GM12878 (cell line): ENCODE data around the gene PHRF1. TPM values are rescaled to one million over a fixed set of nuclear protein-coding genes. Genes with fewer than 3 reads are reported as not detected.

Source experiments
- ATAC-seq: fragments of 200-7000 bp; cut with Tn5 transposase; 3 replicates; pipeline ENCODE4 v1.9.1; 2020; ENCODE audit warnings: mild to moderate bottlenecking, moderate library complexity
- BruUV-seq: library from RNA; stranded (reverse); fragments of 400-500 nt; replicated peaks from 2 replicates; lab custom pipeline; 2021; lab: Mats Ljungman, UMichigan
- CTCF ChIA-PET: fragments of 300-600 bp; sonication (Branson Sonifier 250); formaldehyde crosslinking; extraction: SDS; loops from one replicate; lab custom pipeline; 2021; ENCODE audit warnings: inconsistent platforms; lab: Yijun Ruan, JAX
- POLR2A ChIA-PET: fragments of 350-600 bp; formaldehyde crosslinking; extraction: SDS; loops from one replicate; lab custom pipeline; 2021; ENCODE audit warnings: inconsistent platforms; lab: Charles Lee
- RAD21 ChIA-PET: fragments of 300-600 bp; sonication (Branson Sonifier 250); formaldehyde crosslinking; loops from one replicate; lab custom pipeline; 2023; ENCODE audit warnings: antibody characterized with exemption; ENCODE audit not compliant: unreplicated experiment; lab: Charles Lee
- SMC1A ChIA-PET: fragments of 300-600 bp; sonication (Branson Sonifier 250); formaldehyde crosslinking; loops from one replicate; lab custom pipeline; 2023; ENCODE audit not compliant: unreplicated experiment, uncharacterized antibody; lab: Charles Lee
- DNase-seq: peaks from one replicate; pipeline ENCODE4 v3.0.0-alpha.2; 2011; ENCODE audit warnings: low read depth, low spot score
- FAIRE-seq: peaks from 3 replicates; lab custom pipeline; 2011; peaks lifted over from hg19 to GRCh38; lab: Jason Lieb, UNC
- H2AFZ ChIP-seq: 2 replicates; pipeline ENCODE4 v1.6.0; 2011; ENCODE audit warnings: low read depth, low read length, control low read depth; ENCODE audit not compliant: control insufficient read depth
- H3K27ac ChIP-seq: 2 replicates; pipeline ENCODE4 v1.5.1; 2011; ENCODE audit warnings: control low read depth; ENCODE audit not compliant: control insufficient read depth, insufficient read depth
- H3K27me3 ChIP-seq, 2 experiments: replicated peaks in 1 of 2; 2 replicates each; pipeline versions ENCODE4 v1.6.0 to v1.6.1; 2011; ENCODE audit warnings: low read length in 1 of 2; ENCODE audit not compliant: control insufficient read depth in 2 of 2, insufficient read depth in 2 of 2
- H3K36me3 ChIP-seq, 2 experiments: 2 replicates each; pipeline ENCODE4 v1.5.1; 2011; ENCODE audit warnings: low read length in 1 of 2; ENCODE audit not compliant: control insufficient read depth in 2 of 2, insufficient read depth in 2 of 2
- H3K4me1 ChIP-seq: 2 replicates; pipeline ENCODE4 v1.6.1; 2011; ENCODE audit warnings: mild to moderate bottlenecking, low read length, moderate library complexity, mixed read lengths; ENCODE audit not compliant: control insufficient read depth, insufficient read depth
- H3K4me2 ChIP-seq: 2 replicates; pipeline ENCODE4 v1.6.0; 2011; ENCODE audit warnings: control low read depth; ENCODE audit not compliant: control insufficient read depth, insufficient read depth
- H3K4me3 ChIP-seq: fragments of 200-600 bp; sonication (generic); 2 replicates; pipeline ENCODE4 v1.5.1; 2016
- H3K79me2 ChIP-seq: 2 replicates; pipeline ENCODE4 v1.6.0; 2011; ENCODE audit warnings: low read length; ENCODE audit not compliant: control insufficient read depth, insufficient read depth
- H3K9ac ChIP-seq: 2 replicates; pipeline ENCODE4 v1.8.0; 2011; ENCODE audit warnings: low read length, control low read depth, mixed read lengths; ENCODE audit not compliant: control insufficient read depth, insufficient read depth
- H3K9me3 ChIP-seq: replicated peaks from 3 replicates; pipeline ENCODE4 v1.5.1; 2011; ENCODE audit warnings: mild to moderate bottlenecking, low read length; ENCODE audit not compliant: control insufficient read depth, insufficient read depth
- H4K20me1 ChIP-seq: 2 replicates; pipeline ENCODE4 v1.6.0; 2011; ENCODE audit not compliant: control insufficient read depth, insufficient read depth
- BRCA1 ChIP-seq: IDR thresholded peaks from 2 replicates; pipeline ENCODE4 v1.6.1; 2011; ENCODE audit warnings: low read depth, low read length, improper control_type of control experiment
- CBX3 ChIP-seq: fragments of 200-600 bp; sonication (generic); IDR thresholded peaks from 2 replicates; pipeline ENCODE4 v1.6.1; 2016; ENCODE audit warnings: low read depth, borderline replicate concordance
- HDGF ChIP-seq: fragments of 450-650 bp; IDR thresholded peaks from 2 replicates; pipeline ENCODE4 v1.6.1; 2016; ENCODE audit warnings: antibody characterized with exemption
- JUNB ChIP-seq: IDR thresholded peaks from 2 replicates; pipeline ENCODE4 v1.6.1; 2016; ENCODE audit warnings: antibody characterized with exemption, mild to moderate bottlenecking
- NBN ChIP-seq: fragments of 450-650 bp; IDR thresholded peaks from 2 replicates; pipeline ENCODE4 v1.6.1; 2016
- NFIC ChIP-seq: IDR thresholded peaks from 2 replicates; pipeline ENCODE4 v1.6.1; 2012; ENCODE audit warnings: low read depth, mild to moderate bottlenecking, inconsistent platforms, low read length, moderate library complexity
- NFXL1 ChIP-seq: fragments of 450-650 bp; IDR thresholded peaks from 2 replicates; pipeline ENCODE4 v1.6.1; 2017; ENCODE audit warnings: antibody characterized with exemption, mild to moderate bottlenecking, borderline replicate concordance
- POLR2A ChIP-seq: IDR thresholded peaks from 2 replicates; pipeline ENCODE4 v1.6.1; 2011; ENCODE audit warnings: low read depth, mild to moderate bottlenecking, low read length
- POLR2AphosphoS5 ChIP-seq: IDR thresholded peaks from 2 replicates; pipeline ENCODE4 v1.6.1; 2011; ENCODE audit warnings: mild to moderate bottlenecking, low read length, inconsistent platforms
- POU2F2 ChIP-seq: IDR thresholded peaks from 3 replicates; pipeline ENCODE4 v1.6.1; 2011; ENCODE audit warnings: low read depth, mild to moderate bottlenecking, low read length, borderline replicate concordance
- YY1 ChIP-seq: IDR thresholded peaks from 2 replicates; pipeline ENCODE4 v1.6.1; 2011; ENCODE audit warnings: low read depth, mild to moderate bottlenecking, low read length
- WGBS: methylation state at CpG from one replicate; pipeline ENCODE4 v1.1.6; 2016; ENCODE audit warnings: low lambda C conversion rate; ENCODE audit not compliant: insufficient replicate concordance, insufficient coverage; ENCODE audit errors: missing lambda C conversion rate; 5-methylcytosine and 5-hydroxymethylcytosine counted together
- in situ Hi-C: fragments of 300-500 bp; cut with MboI; formaldehyde crosslinking; loops from 9 replicates; pipeline ENCODE4 v1.14.3; 2018; ENCODE audit warnings: mixed read lengths
- intact Hi-C: fragments of 100-400 bp; cut with micrococcal nuclease; formaldehyde crosslinking; loops from one replicate; pipeline ENCODE4 v1.14.2; 2022; ENCODE audit not compliant: unreplicated experiment
- polyA plus RNA-seq, 11 experiments: library from polyadenylated mRNA; depleted of rRNA in 4 of 11; unstranded in 6 of 11; stranded (reverse) in 5 of 11; fragments of >200 nt; fragmentation: Nextera tagmentation in 4 of 11; fragmentation: Illumina TruSeq in 1 of 11; extraction: Ambion mirVana in 4 of 11; extraction: Trizol in 1 of 11; gene quantifications; 1 replicate in 1 of 11; 2 replicates in 10 of 11; pipeline versions ENCODE4 v1.2.1 to v1.2.3, GENCODE V29; 2011 to 2016; ENCODE audit warnings: inconsistent platforms in 2 of 11, missing spikeins in 2 of 11, low read depth in 1 of 11
- total RNA-seq, 4 experiments: library from RNA; depleted of rRNA in 3 of 4; stranded (reverse); fragments of >200 nt in 3 of 4; fragmentation: Illumina TruSeq in 1 of 4; extraction: Trizol in 1 of 4; gene quantifications; 2 replicates each; pipeline versions ENCODE4 v1.2.1 to v1.2.3, GENCODE V29; 2013 to 2021
- TF ChIP-seq, protein P1 (sequence below), 3 experiments: IDR thresholded peaks in 2 of 3; conservative IDR thresholded peaks in 1 of 3; 2 replicates each; pipeline ENCODE4 v1.5.1; 2011; ENCODE audit warnings: low read depth in 3 of 3, low read length in 3 of 3, mild to moderate bottlenecking in 3 of 3, control low read depth in 2 of 3, moderate library complexity in 2 of 3, inconsistent platforms in 1 of 3, mixed read lengths in 1 of 3; ENCODE audit not compliant: control insufficient read depth in 2 of 3, insufficient read depth in 1 of 3; ENCODE audit errors: extremely low read depth in 1 of 3

Gene PHRF1
- total and polyA plus RNA-seq, 10 of the 15 experiments (the other 5 are each of a cell fraction or from before 2014, with no cell fraction given): 0.13 to 43.5 (median 15.1) TPM

DNA sequence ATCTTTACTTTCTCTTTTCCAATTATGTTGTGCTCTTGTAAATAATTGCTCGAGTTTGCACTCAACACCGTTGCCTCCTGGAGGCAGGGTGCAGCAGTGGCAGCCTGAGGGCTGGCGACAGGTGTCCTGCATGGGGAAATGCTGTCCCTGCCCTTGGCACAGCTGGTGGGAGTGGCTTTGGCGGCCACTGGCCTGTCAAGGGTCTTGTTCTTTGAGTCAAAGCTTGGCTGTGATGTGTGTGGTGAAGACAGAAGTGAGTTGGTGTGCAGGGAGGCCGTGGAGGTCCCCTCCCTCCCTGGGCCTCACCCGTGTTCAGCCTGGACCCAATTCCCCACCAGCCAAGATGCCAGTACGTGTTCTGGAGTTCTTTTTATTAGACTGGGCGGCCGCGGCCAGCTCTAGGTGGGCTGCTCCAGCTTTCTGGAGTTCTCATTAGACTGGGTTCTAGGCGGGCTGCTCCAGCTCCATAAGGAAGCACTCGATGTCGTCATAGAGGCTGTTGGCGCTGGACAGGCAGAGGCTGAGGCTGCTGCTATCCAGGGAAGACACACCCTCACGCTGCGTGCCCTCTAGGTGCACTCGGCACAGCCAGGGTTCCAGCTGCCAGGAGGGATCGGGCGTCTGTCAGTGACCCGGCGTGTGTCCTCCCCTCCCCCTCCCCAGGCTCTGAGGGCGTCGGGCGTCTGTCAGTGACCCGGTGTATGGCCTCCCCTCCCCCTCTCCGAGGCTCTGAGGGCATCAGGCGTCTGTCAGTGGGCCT is 36.1 kb downstream of the PHRF1 start:
- POLR2A ChIA-PET: interaction anchor here (0.5 kb wide), 1 partner anchor 106 kb away, joined by 4 read pairs; no protein-coding TSS in a partner anchor
- H3K4me1 ChIP-seq: peaks cover 14% of the 10 kb centered on the region
- no peak overlapping the region for H3K4me3 ChIP-seq
- peaks cover 26% of the 10 kb centered on the region for H3K79me2 ChIP-seq
- no peak overlapping the region for H3K27ac ChIP-seq
- H2AFZ ChIP-seq: no peak overlapping the region
- TF ChIP-seq JUNB (no peak), POU2F2 (peak; percentile 38; the same call in 1 of the 3 replicates), CBX3 (no peak), POLR2AphosphoS5 (peak; percentile 76), YY1 (0 out of 2 replicates have a peak, but pooled peaks have one; percentile 5), BRCA1 (no peak), NFIC (no peak), NFXL1 (no peak), NBN (no peak), POLR2A (peak; percentile 85), HDGF (no peak)
- TF ChIP-seq, protein P1, sequence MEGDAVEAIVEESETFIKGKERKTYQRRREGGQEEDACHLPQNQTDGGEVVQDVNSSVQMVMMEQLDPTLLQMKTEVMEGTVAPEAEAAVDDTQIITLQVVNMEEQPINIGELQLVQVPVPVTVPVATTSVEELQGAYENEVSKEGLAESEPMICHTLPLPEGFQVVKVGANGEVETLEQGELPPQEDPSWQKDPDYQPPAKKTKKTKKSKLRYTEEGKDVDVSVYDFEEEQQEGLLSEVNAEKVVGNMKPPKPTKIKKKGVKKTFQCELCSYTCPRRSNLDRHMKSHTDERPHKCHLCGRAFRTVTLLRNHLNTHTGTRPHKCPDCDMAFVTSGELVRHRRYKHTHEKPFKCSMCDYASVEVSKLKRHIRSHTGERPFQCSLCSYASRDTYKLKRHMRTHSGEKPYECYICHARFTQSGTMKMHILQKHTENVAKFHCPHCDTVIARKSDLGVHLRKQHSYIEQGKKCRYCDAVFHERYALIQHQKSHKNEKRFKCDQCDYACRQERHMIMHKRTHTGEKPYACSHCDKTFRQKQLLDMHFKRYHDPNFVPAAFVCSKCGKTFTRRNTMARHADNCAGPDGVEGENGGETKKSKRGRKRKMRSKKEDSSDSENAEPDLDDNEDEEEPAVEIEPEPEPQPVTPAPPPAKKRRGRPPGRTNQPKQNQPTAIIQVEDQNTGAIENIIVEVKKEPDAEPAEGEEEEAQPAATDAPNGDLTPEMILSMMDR (IDR thresholded peaks at IDR 0.05 in 2 of 3, conservative IDR thresholded peaks at IDR 0.05 in 1 of 3; ENCODE audit: control insufficient read depth in 2 of 3, extremely low read depth in 1 of 3, insufficient read depth in 1 of 3, low read depth in 3 of 3, low read length in 3 of 3): peak; percentile 1 to 33 (median 23); a peak in 2 of 6 replicates
- FAIRE-seq (no peak), ATAC-seq (no peak), DNase-seq (no peak)
- BruUV-seq: no TSS peak
- intact Hi-C loops: no loop called here
- peaks cover 11% of the 10 kb centered on the region for H4K20me1 ChIP-seq
- 76% methylated on average over 22 of the region's 27 CpGs for WGBS
- CTCF ChIA-PET: no interaction called here
- no peaks in the 10 kb centered on the region for H3K9me3 ChIP-seq
- peaks cover 16 to 53% of the 10 kb centered on the region in 2 experiments; a peak in 3 of 4 replicates for H3K36me3 ChIP-seq
- no peak overlapping the region for H3K9ac ChIP-seq
- H3K27me3 ChIP-seq: no peaks in the 10 kb centered on the region
- H3K4me2 ChIP-seq: peak overlapping the region; percentile 68; the same call in 1 of the 2 replicates
- RAD21 ChIA-PET: interaction anchor here (1.5 kb wide), 1 partner anchor 84 kb away, joined by 3 read pairs; no protein-coding TSS in a partner anchor
- in situ Hi-C loops: no loop called here
- SMC1A ChIA-PET: no interaction called here
